GM10266 (cell line): ENCODE results near the gene NFIC.
A peak's percentile ranks its signal among the peaks of the same experiment; 100 is the strongest.

Experiments used
- DNase-seq: peaks from one replicate; pipeline ENCODE4 v3.0.0; 2012; ENCODE audit errors: extremely low spot score
- CTCF ChIP-seq: IDR thresholded peaks from 2 replicates; pipeline ENCODE4 v1.5.1; 2012; ENCODE audit warnings: mild to moderate bottlenecking, low read depth; ENCODE audit not compliant: control insufficient read depth, insufficient read depth; ENCODE audit errors: missing control alignments

The NFIC gene

GRCh38 chr19:3431760-3432397 lies 65.5 kb downstream of the NFIC start:
- no peak for TF ChIP-seq CTCF
- DNase-seq, result no peak

GRCh38 chr19:3433313-3433712 lies 66.9 kb downstream of the NFIC start:
- DNase-seq, result no peak
- no peak for TF ChIP-seq CTCF

- TF ChIP-seq CTCF, result no peak
- no peak for DNase-seq
Observed at GRCh38 chr19:3433805-3434540, 67.6 kb downstream of the NFIC start.

- no peak for TF ChIP-seq CTCF
Observed at GRCh38 chr19:3434630-3435553, 68.5 kb downstream of the NFIC start.

GRCh38 chr19:3440082-3440481 lies 73.7 kb downstream of the NFIC start:
- TF ChIP-seq CTCF, result peak; percentile 60
- DNase-seq, result peak; percentile 75

More at GRCh38 chr19:3434630-3435553, 68.5 kb downstream of the NFIC start:
- peak; percentile 96 for DNase-seq

GRCh38 chr19:3441089-3441985 lies 75.0 kb downstream of the NFIC start:
- no peak for DNase-seq
- TF ChIP-seq CTCF, result no peak
